BJ (cell line): Measurements from ENCODE around the gene KIF3C. TPM values are rescaled to one million over a fixed set of nuclear protein-coding genes. Genes with fewer than 3 reads are reported as not detected.

Experiments
- CTCF ChIA-PET: fragments of 350-600 bp; formaldehyde crosslinking; extraction: SDS; loops from one replicate; lab custom pipeline; 2021; ENCODE audit warnings: antibody characterized with exemption, inconsistent platforms; lab: Yijun Ruan, JAX
- POLR2A ChIA-PET: fragments of 300-600 bp; sonication (Branson Sonifier 250); formaldehyde crosslinking; extraction: SDS; loops from one replicate; lab custom pipeline; 2021; ENCODE audit warnings: antibody characterized with exemption; lab: Charles Lee
- DNase-seq: peaks from one replicate; pipeline ENCODE4 v3.0.0-alpha.2; 2011; ENCODE audit warnings: low read depth
- H3K27me3 ChIP-seq: 2 replicates; pipeline ENCODE4 v1.6.0; 2011; ENCODE audit warnings: low read length; ENCODE audit not compliant: control insufficient read depth, insufficient read depth
- H3K36me3 ChIP-seq: 2 replicates; pipeline ENCODE4 v1.5.1; 2011; ENCODE audit warnings: low read length; ENCODE audit not compliant: control insufficient read depth, insufficient read depth
- H3K4me3 ChIP-seq: 2 replicates; pipeline ENCODE4 v1.5.1; 2011; ENCODE audit warnings: low read depth, mild to moderate bottlenecking, control low read depth, low read length
- polyA plus RNA-seq: library from polyadenylated mRNA; depleted of rRNA; stranded (reverse); fragments of >200 nt; gene quantifications from 2 replicates; pipeline ENCODE4 v1.2.3, GENCODE V29; 2011
- TF ChIP-seq, protein P1 (sequence below): IDR thresholded peaks from 2 replicates; pipeline ENCODE4 v1.5.1; 2011; ENCODE audit warnings: low read depth, mild to moderate bottlenecking, control low read depth, inconsistent platforms, low read length, moderate library complexity; ENCODE audit not compliant: insufficient read depth

Gene KIF3C
- polyA plus RNA-seq, 1 experiment = 6.6 TPM

DNA sequence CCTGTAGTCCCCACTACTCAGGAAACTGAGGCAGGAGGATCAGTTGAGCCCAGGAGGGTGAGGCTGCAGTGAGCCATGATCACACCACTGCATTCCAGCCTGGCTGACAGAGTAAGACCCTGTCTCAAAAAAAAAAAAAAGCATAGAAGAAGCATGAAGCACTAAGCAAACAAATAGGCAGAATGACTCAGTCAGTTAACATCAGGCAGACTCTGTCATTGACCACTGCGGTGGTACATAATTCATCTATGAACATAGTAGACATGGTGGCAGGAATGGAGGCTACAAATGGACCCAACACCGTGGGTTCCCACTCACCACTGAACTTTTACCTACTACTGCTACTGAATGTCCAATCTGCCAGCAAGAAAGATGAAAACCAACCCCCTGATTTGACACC, 96.4 kb downstream of the KIF3C start:
- TF ChIP-seq, protein P1, sequence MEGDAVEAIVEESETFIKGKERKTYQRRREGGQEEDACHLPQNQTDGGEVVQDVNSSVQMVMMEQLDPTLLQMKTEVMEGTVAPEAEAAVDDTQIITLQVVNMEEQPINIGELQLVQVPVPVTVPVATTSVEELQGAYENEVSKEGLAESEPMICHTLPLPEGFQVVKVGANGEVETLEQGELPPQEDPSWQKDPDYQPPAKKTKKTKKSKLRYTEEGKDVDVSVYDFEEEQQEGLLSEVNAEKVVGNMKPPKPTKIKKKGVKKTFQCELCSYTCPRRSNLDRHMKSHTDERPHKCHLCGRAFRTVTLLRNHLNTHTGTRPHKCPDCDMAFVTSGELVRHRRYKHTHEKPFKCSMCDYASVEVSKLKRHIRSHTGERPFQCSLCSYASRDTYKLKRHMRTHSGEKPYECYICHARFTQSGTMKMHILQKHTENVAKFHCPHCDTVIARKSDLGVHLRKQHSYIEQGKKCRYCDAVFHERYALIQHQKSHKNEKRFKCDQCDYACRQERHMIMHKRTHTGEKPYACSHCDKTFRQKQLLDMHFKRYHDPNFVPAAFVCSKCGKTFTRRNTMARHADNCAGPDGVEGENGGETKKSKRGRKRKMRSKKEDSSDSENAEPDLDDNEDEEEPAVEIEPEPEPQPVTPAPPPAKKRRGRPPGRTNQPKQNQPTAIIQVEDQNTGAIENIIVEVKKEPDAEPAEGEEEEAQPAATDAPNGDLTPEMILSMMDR = no peak
- ChIA-PET CTCF (no interaction called here), POLR2A (interaction anchor here (0.7 kb wide), 1 partner anchor 7 kb away, joined by 5 read pairs; no protein-coding TSS in a partner anchor)
- DNase-seq = no peak
- H3K27me3 ChIP-seq = no peaks in the 10 kb centered on the region
- no peak overlapping the region for H3K4me3 ChIP-seq
- H3K36me3 ChIP-seq = no peaks in the 10 kb centered on the region

DNA sequence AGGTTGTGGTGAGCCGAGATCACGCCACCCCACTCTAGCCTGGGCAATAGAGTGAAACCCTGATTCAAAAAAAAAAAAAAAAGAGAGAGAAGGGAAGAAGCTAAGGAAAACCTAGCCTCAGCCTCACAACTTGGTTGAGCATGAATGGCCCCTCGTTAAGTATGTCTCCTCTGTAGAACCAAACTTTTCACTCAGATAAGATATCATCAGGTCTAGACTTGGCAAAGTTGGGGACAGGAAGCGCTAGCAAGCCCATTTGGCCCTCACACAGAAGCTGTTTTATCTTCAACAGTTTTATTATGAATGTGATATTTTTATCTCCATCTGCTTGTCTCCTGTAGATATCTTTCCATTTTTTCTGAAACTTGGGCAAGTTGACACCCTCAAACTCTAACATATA, 100.5 kb downstream of the KIF3C start:
- no peak overlapping the region for H3K4me3 ChIP-seq
- no peak for DNase-seq
- H3K27me3 ChIP-seq = no peaks in the 10 kb centered on the region
- ChIA-PET CTCF (no interaction called here), POLR2A (no interaction called here)
- TF ChIP-seq, protein P1 = no peak
- H3K36me3 ChIP-seq = no peaks in the 10 kb centered on the region

DNA sequence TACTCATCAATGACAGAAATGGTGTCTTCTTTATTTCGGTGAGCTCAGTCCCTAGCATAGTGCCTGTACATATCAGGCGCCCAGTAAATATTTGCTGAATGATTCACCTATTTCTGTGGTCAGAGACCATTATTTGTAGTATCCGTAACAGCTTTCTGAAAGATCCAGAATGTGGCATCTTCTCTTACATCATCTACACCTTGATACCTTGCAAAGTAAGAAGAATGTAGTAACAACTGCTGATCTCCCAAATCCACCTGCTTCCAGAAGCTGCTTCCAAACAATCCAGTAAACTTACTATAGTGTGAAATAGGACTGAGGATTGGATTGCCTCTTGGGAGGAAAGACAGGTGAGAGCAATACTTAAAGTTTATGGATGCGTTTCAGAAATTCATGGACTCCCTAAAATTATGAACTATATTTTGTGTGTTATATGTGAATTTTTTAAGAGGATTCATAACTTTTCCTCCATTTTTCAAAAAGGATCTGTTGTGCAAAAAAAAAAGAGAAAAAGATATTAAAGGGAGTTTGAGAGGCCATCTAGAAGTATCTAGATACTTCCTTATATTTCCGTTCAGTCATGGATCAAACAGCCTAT, 103.1 kb downstream of the KIF3C start:
- DNase-seq = no peak
- POLR2A ChIA-PET = no interaction called here
- Histone ChIP-seq H3K27me3 (no peaks in the 10 kb centered on the region), H3K36me3 (no peaks in the 10 kb centered on the region), H3K4me3 (no peak overlapping the region; the same call in 1 of the 2 replicates)
- TF ChIP-seq, protein P1 = no peak
- CTCF ChIA-PET = interaction anchor here (0.7 to 1.1 kb wide), 2 partner anchors 16 to 306 kb away, joined by 3 read pairs; no protein-coding TSS in a partner anchor

DNA sequence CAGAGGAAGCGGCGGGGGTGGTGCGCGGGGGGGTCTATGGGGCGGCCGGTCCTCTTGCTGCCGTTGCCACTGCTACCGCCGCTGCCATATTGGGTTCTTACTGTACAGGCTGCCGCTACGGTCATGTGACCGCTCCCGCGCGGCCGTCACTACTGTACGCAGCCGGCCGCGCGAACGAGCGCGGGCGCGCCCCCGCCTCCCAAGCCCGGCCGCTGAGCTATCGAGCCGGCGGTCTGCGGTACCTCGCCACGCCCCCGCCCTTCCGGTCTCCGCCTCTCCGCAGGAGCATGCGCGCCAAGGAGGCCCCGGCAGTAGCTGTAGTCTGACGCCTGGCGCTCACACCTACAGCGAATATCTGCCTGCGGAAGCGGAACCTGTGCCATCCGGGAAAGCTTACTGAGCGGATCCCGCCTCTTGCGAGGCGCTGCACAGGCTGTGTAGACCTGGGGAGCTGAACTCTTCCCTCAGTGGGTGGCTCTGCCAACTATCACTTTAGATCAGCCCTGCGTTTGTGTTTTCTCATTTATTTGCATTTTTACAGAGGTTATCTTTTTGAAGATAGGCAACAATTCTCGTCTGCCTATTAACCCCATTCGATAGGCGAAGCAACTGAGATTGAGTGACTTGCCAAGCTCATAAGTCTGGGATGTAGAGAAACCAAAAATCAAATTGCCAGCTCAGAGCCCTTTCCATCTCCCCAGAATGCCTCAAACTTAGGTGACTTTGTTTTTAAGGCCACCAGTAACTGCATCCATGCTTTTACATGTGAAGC, 103.8 kb downstream of the KIF3C start, which contains the start of gene ASXL2:
TSS of gene ASXL2 (minus strand) at position 127 of the 772 bp plus-strand sequence. CDS start 265 bp downstream, outside the sequence.
- Histone ChIP-seq H3K4me3 (peak within 1 kb of the TSS; percentile 100), H3K36me3 (no peaks in the 10 kb centered on the region), H3K27me3 (no peaks in the 10 kb centered on the region)
- TF ChIP-seq, protein P1 = no peak
- ChIA-PET POLR2A (interaction anchor here (0.5 to 0.6 kb wide), 2 partner anchors 8 to 133 kb away, joined by 4 to 5 read pairs; no protein-coding TSS in a partner anchor), CTCF (interaction anchor here (0.7 to 1.5 kb wide), 3 partner anchors 73 to 306 kb away, joined by 3 to 4 read pairs (median 3); no protein-coding TSS in a partner anchor)
- peak; percentile 91 for DNase-seq
